ENCODE results near the gene KIAA1671. TPM values are rescaled to one million over a fixed set of nuclear protein-coding genes. Genes with fewer than 3 reads are reported as not detected.

KIAA1671 gene
- total and polyA plus RNA-seq, 2 donors (not counting 1 experiment from before 2014, with no cell fraction given) = 0.01 to 0.02 TPM

GRCh38 chr22:25130462-25130861 lies 177.9 kb downstream of the KIAA1671 start:
- no peak for ATAC-seq (ENCODE audit: low read depth)

DNA sequence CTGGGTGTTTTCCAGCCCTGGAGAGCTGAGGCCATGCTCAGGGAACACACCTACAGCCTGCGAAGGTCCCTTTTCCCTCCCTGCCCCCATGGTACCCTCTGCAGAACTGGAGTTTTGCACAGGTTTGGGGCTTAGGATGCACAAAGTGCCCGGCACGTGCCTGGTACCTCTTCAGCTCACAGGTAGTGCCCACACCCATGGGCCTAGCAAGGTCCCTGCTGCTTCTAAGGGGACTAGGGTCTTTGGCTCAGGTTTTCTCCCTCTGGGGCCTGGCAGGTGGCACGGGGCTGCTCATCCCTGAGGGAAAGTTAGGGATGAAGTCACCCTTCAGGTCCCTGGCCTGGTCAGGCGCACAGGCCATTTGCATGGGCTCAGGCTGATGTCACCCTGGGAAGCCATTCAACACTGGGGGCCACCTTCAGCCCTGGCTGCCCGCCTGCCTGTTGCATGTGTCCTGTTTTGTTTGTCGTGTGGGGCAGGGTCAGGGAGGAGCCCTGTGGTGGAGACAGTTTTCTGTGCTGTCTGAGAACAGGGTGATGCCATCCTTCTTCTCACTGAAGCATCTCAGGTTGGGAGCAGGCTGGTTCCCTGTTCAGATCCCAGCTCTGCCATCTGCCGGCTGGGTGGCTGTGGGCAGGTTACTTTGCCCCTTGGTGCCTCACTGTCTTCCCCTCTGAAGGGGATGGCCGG lies 178.8 kb downstream of the KIAA1671 start:
- intact Hi-C loops (cut with micrococcal nuclease) = no loop called here
- no peaks in the 10 kb centered on the region for H3K36me3 ChIP-seq (replicated peaks in 1 of 2; ENCODE audit: control extremely low read depth in 1 of 2, control insufficient read depth in 1 of 2, extremely low read depth in 1 of 2, insufficient read depth in 2 of 2, low read length in 1 of 2)
- ChIA-PET POLR2A (no interaction called here), CTCF (no interaction called here)
- Mint-ChIP-seq H3K4me1 (no peaks in the 10 kb centered on the region), H3K27ac (no peak overlapping the region), H3K4me3 (no peak overlapping the region), H3K27me3 (peaks cover 13% of the 10 kb centered on the region), H3K9me3 (ENCODE audit: insufficient read depth) (no peaks in the 10 kb centered on the region)
- ATAC-seq (ENCODE audit: low read depth) = no peak
- no peak overlapping the region for H3K4me2 ChIP-seq (replicated peaks; ENCODE audit: low read depth, low read length, poor library complexity, severe bottlenecking)
- no peak overlapping the region for H3K27ac ChIP-seq (ENCODE audit: low read length in 2 of 2)
- H2AFZ ChIP-seq (ENCODE audit: insufficient read depth, low read depth, low read length, poor library complexity, severe bottlenecking) = no peak overlapping the region
- DNase-seq = no peak
- WGBS (ENCODE audit: insufficient coverage) = 78% methylated on average over 8 of the region's 9 CpGs
- H3K4me1 ChIP-seq (ENCODE audit: control insufficient read depth in 2 of 2, insufficient read depth in 2 of 2, low read length in 2 of 2) = no peaks in the 10 kb centered on the region
- H4K20me1 ChIP-seq (ENCODE audit: control insufficient read depth, insufficient read depth, low read length, poor library complexity, severe bottlenecking) = no peaks in the 10 kb centered on the region
- H3K27me3 ChIP-seq (replicated peaks in 1 of 4; ENCODE audit: control extremely low read depth in 1 of 4, control insufficient read depth in 3 of 4, insufficient read depth in 4 of 4, low read length in 3 of 4) = no peaks in the 10 kb centered on the region
- TF ChIP-seq, protein P1, sequence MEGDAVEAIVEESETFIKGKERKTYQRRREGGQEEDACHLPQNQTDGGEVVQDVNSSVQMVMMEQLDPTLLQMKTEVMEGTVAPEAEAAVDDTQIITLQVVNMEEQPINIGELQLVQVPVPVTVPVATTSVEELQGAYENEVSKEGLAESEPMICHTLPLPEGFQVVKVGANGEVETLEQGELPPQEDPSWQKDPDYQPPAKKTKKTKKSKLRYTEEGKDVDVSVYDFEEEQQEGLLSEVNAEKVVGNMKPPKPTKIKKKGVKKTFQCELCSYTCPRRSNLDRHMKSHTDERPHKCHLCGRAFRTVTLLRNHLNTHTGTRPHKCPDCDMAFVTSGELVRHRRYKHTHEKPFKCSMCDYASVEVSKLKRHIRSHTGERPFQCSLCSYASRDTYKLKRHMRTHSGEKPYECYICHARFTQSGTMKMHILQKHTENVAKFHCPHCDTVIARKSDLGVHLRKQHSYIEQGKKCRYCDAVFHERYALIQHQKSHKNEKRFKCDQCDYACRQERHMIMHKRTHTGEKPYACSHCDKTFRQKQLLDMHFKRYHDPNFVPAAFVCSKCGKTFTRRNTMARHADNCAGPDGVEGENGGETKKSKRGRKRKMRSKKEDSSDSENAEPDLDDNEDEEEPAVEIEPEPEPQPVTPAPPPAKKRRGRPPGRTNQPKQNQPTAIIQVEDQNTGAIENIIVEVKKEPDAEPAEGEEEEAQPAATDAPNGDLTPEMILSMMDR (IDR thresholded peaks at IDR 0.05) = no peak
- no peak for TF ChIP-seq EZH2 (IDR thresholded peaks at IDR 0.05; ENCODE audit: borderline replicate concordance, insufficient read depth, low read depth, low read length, poor library complexity, severe bottlenecking)
- no peaks in the 10 kb centered on the region for H3K79me2 ChIP-seq (ENCODE audit: control insufficient read depth, insufficient read depth, low read length)
- no peaks in the 10 kb centered on the region for H3K9me3 ChIP-seq (ENCODE audit: control extremely low read depth in 1 of 3, control insufficient read depth in 2 of 3, insufficient read depth in 1 of 3, low read length in 2 of 3)
- no peak overlapping the region for H3K9ac ChIP-seq (ENCODE audit: low read length)
- H3K4me3 ChIP-seq (ENCODE audit: control extremely low read depth in 1 of 5, extremely low read depth in 1 of 5, insufficient read depth in 1 of 5, low read depth in 2 of 5, low read length in 4 of 5) = no peak overlapping the region

More at GRCh38 chr22:25130462-25130861, 177.9 kb downstream of the KIAA1671 start:
- Mint-ChIP-seq H3K9me3 (ENCODE audit: insufficient read depth) (no peaks in the 10 kb centered on the region), H3K27me3 (peaks cover 13% of the 10 kb centered on the region), H3K27ac (no peak overlapping the region), H3K4me3 (no peak overlapping the region), H3K4me1 (no peaks in the 10 kb centered on the region)
- Histone ChIP-seq H3K79me2 (ENCODE audit: control insufficient read depth, insufficient read depth, low read length) (no peaks in the 10 kb centered on the region), H3K4me3 (ENCODE audit: control extremely low read depth in 1 of 5, extremely low read depth in 1 of 5, insufficient read depth in 1 of 5, low read depth in 2 of 5, low read length in 4 of 5) (no peak overlapping the region), H4K20me1 (ENCODE audit: control insufficient read depth, insufficient read depth, low read length, poor library complexity, severe bottlenecking) (no peaks in the 10 kb centered on the region), H3K27me3 (replicated peaks in 1 of 4; ENCODE audit: control extremely low read depth in 1 of 4, control insufficient read depth in 3 of 4, insufficient read depth in 4 of 4, low read length in 3 of 4) (no peaks in the 10 kb centered on the region), H2AFZ (ENCODE audit: insufficient read depth, low read depth, low read length, poor library complexity, severe bottlenecking) (no peak overlapping the region), H3K27ac (ENCODE audit: low read length in 2 of 2) (no peak overlapping the region), H3K4me2 (replicated peaks; ENCODE audit: low read depth, low read length, poor library complexity, severe bottlenecking) (no peak overlapping the region), H3K4me1 (ENCODE audit: control insufficient read depth in 2 of 2, insufficient read depth in 2 of 2, low read length in 2 of 2) (no peaks in the 10 kb centered on the region), H3K36me3 (replicated peaks in 1 of 2; ENCODE audit: control extremely low read depth in 1 of 2, control insufficient read depth in 1 of 2, extremely low read depth in 1 of 2, insufficient read depth in 2 of 2, low read length in 1 of 2) (no peaks in the 10 kb centered on the region), H3K9ac (ENCODE audit: low read length) (no peak overlapping the region), H3K9me3 (ENCODE audit: control extremely low read depth in 1 of 3, control insufficient read depth in 2 of 3, insufficient read depth in 1 of 3, low read length in 2 of 3) (no peaks in the 10 kb centered on the region)
- ChIA-PET POLR2A (no interaction called here), CTCF (no interaction called here)
- intact Hi-C loops (cut with micrococcal nuclease) = no loop called here
- DNase-seq = no peak
- WGBS (ENCODE audit: insufficient coverage) = 93% methylated on average over 4 of the region's 6 CpGs
- TF ChIP-seq EZH2 (IDR thresholded peaks at IDR 0.05; ENCODE audit: borderline replicate concordance, insufficient read depth, low read depth, low read length, poor library complexity, severe bottlenecking) = no peak
- TF ChIP-seq, protein P1 (IDR thresholded peaks at IDR 0.05) = no peak
